GM23338 (cell line): Measurements from ENCODE around the gene ZNF516.

Source experiments
- CREB1 ChIP-seq: fragments of 250-450 bp; sonication (Bioruptor Pico); IDR thresholded peaks from 2 replicates; pipeline ENCODE4 v1.5.0; 2020; ENCODE audit warnings: low read depth, mild to moderate bottlenecking, moderate library complexity
- CTCF ChIP-seq, 2 experiments: fragments of 200-600 bp in 1 of 2; sonication (generic) in 1 of 2; conservative IDR thresholded peaks; 2 replicates each; pipeline versions ENCODE4 v1.5.1 to v1.6.1; 2016 to 2017; ENCODE audit warnings: antibody characterized with exemption in 2 of 2, low read depth in 2 of 2, mild to moderate bottlenecking in 2 of 2, moderate library complexity in 1 of 2
- ETS1 ChIP-seq: IDR thresholded peaks from 2 replicates; pipeline ENCODE4 v1.6.1; 2016; ENCODE audit warnings: antibody characterized with exemption
- EZH2 ChIP-seq: fragments of 200-600 bp; sonication (generic); IDR thresholded peaks from one replicate; pipeline ENCODE4 v1.8.0; 2017; ENCODE audit warnings: antibody characterized with exemption, mild to moderate bottlenecking, low read depth; ENCODE audit not compliant: unreplicated experiment
- EZH2phosphoT487 ChIP-seq: fragments of 200-600 bp; sonication (generic); IDR thresholded peaks from one replicate; pipeline ENCODE4 v1.8.1; 2018; ENCODE audit warnings: antibody characterized with exemption; ENCODE audit not compliant: unreplicated experiment
- JUNB ChIP-seq: IDR thresholded peaks from one replicate; pipeline ENCODE4 v1.6.1; 2016; ENCODE audit warnings: antibody characterized with exemption; ENCODE audit not compliant: unreplicated experiment
- POLR2AphosphoS5 ChIP-seq: IDR thresholded peaks from 2 replicates; pipeline ENCODE4 v1.6.1; 2016; ENCODE audit warnings: antibody characterized with exemption, low read depth
- REST ChIP-seq: IDR thresholded peaks from one replicate; pipeline ENCODE4 v1.6.1; 2018; ENCODE audit warnings: antibody characterized with exemption; ENCODE audit not compliant: unreplicated experiment

- TF ChIP-seq CTCF (conservative IDR thresholded peaks at IDR 0.05; ENCODE audit: low read depth in 2 of 2) (no peak), POLR2AphosphoS5 (no peak), EZH2 (no peak), EZH2phosphoT487 (no peak), REST (no peak), JUNB (no peak), CREB1 (no peak), ETS1 (no peak)
Measured at GRCh38 chr18:76522551-76522950, 27.5 kb upstream of the ZNF516 start.
